ENCODE measurements around the gene ADGRL3. TPM values are rescaled to one million over a fixed set of nuclear protein-coding genes. Genes with fewer than 3 reads are reported as not detected.

Gene ADGRL3
- total RNA-seq, 4 donors from 2014 or later, result 6.5 to 19.0 (median 14.0) TPM

DNA sequence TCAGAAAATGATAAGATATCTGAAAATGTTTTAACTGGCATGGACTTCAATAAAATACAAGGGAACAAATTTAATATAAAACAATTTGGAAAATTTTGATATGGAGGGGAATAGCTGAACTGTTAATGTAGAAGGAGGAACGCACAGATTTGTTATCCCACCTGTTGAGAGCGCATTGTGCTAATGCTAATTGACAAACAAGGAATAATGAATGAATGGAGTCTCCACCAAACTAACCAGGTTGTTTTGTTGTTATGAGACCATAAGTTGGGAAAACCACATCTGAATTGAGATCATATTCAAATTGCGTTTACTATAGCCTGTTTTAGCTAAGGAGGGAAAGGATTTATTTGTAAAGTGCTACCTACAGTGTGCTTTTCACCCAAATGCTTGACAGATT, 195.6 kb downstream of the ADGRL3 start:
- WGBS, result 98% methylated on average over 3 of the region's 3 CpGs
- TF ChIP-seq EP300 (IDR thresholded peaks at IDR 0.05), result no peak
- TF ChIP-seq, protein P1, sequence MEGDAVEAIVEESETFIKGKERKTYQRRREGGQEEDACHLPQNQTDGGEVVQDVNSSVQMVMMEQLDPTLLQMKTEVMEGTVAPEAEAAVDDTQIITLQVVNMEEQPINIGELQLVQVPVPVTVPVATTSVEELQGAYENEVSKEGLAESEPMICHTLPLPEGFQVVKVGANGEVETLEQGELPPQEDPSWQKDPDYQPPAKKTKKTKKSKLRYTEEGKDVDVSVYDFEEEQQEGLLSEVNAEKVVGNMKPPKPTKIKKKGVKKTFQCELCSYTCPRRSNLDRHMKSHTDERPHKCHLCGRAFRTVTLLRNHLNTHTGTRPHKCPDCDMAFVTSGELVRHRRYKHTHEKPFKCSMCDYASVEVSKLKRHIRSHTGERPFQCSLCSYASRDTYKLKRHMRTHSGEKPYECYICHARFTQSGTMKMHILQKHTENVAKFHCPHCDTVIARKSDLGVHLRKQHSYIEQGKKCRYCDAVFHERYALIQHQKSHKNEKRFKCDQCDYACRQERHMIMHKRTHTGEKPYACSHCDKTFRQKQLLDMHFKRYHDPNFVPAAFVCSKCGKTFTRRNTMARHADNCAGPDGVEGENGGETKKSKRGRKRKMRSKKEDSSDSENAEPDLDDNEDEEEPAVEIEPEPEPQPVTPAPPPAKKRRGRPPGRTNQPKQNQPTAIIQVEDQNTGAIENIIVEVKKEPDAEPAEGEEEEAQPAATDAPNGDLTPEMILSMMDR (IDR thresholded peaks at IDR 0.05), result no peak
- no peak for TF ChIP-seq POLR2A (IDR thresholded peaks at IDR 0.05)
- no peak for TF ChIP-seq POLR2AphosphoS5 (IDR thresholded peaks at IDR 0.05)
- Histone ChIP-seq H3K36me3 (no peaks in the 10 kb centered on the region), H3K9me3 (no peaks in the 10 kb centered on the region), H3K4me3 (no peak overlapping the region), H3K27me3 (no peaks in the 10 kb centered on the region), H3K4me1 (no peaks in the 10 kb centered on the region), H3K27ac (no peak overlapping the region)
- DNase-seq (ENCODE audit: low spot score in 2 of 2), result no peak

DNA sequence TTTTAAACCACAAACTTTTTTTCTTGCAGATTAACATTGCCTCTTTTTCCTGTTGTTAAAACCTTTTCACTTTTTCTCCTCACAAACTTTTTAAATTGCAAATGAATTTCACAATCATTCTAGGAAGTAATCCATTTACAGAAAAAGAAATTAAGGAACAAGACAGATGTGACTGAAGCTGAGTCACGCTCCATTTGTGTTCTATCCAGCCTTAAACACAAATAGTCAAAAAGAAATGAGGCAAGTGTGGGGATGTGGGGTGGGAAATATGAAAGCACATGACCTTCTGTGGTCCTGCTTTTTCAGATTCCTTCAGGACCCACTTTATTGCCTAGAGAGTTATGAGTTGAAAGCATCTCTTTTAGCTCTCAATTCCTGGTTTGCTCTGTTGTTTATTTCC, 197.0 kb downstream of the ADGRL3 start:
- H3K36me3 ChIP-seq, result no peaks in the 10 kb centered on the region
- H3K27me3 ChIP-seq, result no peaks in the 10 kb centered on the region
- no peak overlapping the region for H3K27ac ChIP-seq
- H3K4me3 ChIP-seq, result no peak overlapping the region
- H3K9me3 ChIP-seq, result no peaks in the 10 kb centered on the region
- no peak for TF ChIP-seq POLR2A (IDR thresholded peaks at IDR 0.05)
- TF ChIP-seq EP300 (IDR thresholded peaks at IDR 0.05), result no peak
- TF ChIP-seq POLR2AphosphoS5 (IDR thresholded peaks at IDR 0.05), result no peak
- TF ChIP-seq, protein P1 (IDR thresholded peaks at IDR 0.05), result no peak
- WGBS, result 50% methylated on average over 1 of the region's 1 CpG
- H3K4me1 ChIP-seq, result no peaks in the 10 kb centered on the region
- no peak for DNase-seq (ENCODE audit: low spot score in 2 of 2)

DNA sequence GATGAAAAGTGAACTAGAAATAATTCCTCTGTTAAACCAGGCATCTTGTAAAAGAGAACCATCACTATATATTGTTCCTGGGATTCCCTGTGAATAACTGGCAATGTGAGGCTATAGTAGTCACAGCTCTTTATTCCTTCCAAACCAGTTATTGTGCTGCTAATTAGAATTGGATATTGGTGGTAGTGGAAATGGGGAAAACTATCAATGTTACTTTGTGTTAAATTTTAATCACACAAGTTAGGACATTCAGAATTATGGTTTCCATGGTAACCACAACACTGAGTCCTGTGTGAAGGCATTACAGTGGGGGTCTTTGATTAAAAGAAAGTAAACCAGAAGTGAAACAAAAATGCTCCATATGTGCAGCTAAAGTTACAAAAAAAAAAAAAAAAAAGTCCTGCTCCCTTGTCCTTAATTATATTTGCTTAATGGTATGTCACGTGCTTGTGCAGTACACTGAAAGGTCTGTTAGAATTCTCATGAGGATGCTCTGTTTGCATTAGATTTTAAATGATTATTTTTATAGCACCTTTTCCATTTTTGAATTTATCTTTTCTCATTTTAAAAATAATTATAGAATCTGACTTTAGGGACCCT, 200.4 kb downstream of the ADGRL3 start:
- Histone ChIP-seq H3K4me3 (no peak overlapping the region), H3K36me3 (no peaks in the 10 kb centered on the region), H3K9me3 (no peaks in the 10 kb centered on the region), H3K4me1 (no peaks in the 10 kb centered on the region), H3K27me3 (no peaks in the 10 kb centered on the region), H3K27ac (no peak overlapping the region)
- TF ChIP-seq POLR2A (IDR thresholded peaks at IDR 0.05) (no peak), POLR2AphosphoS5 (IDR thresholded peaks at IDR 0.05) (no peak), EP300 (IDR thresholded peaks at IDR 0.05) (no peak)
- TF ChIP-seq, protein P1 (IDR thresholded peaks at IDR 0.05), result no peak
- DNase-seq (ENCODE audit: low spot score in 2 of 2), result no peak
- 82% methylated on average over 1 of the region's 1 CpG for WGBS

DNA sequence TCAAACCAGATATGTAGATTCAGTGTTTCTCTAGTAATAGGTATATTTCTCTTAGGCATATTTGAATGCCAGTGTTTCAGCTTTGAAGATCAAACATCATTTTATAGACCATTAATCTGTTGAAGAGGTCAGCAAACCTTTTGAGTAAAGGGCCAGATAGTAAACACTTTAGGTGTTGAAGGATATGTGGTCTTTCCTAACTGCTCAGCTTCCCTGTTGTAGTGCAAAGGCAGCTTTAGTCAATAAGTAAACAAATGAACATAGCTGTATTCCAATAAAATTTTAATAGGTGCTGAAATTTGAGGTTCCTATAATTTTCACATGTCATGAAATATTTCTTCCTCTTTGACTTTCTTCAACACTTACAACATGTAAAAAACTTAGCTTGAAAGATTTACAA, 201.6 kb downstream of the ADGRL3 start:
- DNase-seq (ENCODE audit: low spot score in 2 of 2), result no peak
- H3K27me3 ChIP-seq, result no peaks in the 10 kb centered on the region
- no peak overlapping the region for H3K4me3 ChIP-seq
- TF ChIP-seq, protein P1 (IDR thresholded peaks at IDR 0.05), result no peak
- TF ChIP-seq EP300 (IDR thresholded peaks at IDR 0.05), result no peak
- no peak for TF ChIP-seq POLR2AphosphoS5 (IDR thresholded peaks at IDR 0.05)
- no peak for TF ChIP-seq POLR2A (IDR thresholded peaks at IDR 0.05)
- no peak overlapping the region for H3K27ac ChIP-seq
- H3K9me3 ChIP-seq, result no peaks in the 10 kb centered on the region
- no peaks in the 10 kb centered on the region for H3K36me3 ChIP-seq
- H3K4me1 ChIP-seq, result no peaks in the 10 kb centered on the region

DNA sequence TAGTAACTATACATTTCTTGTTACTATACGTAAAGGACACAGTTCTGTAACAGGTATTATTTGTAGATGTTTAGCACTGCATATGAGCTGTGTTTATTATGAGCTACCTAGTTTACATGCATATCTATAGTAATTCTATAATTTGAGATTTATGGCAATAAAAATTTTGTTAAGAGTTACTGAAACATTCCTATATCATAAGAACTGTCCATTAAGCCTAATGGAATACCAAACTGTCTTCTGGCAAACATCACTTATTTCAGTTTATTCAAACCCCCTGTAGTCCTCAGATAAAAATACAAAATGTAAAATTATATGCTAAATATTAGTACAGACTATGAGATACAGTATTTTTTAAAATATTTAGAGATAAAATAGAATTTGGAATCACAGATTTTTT, 205.2 kb downstream of the ADGRL3 start:
- 98% methylated on average over 1 of the region's 1 CpG for WGBS
- Histone ChIP-seq H3K9me3 (no peaks in the 10 kb centered on the region), H3K4me1 (no peaks in the 10 kb centered on the region), H3K27ac (no peak overlapping the region), H3K36me3 (no peaks in the 10 kb centered on the region), H3K27me3 (no peaks in the 10 kb centered on the region), H3K4me3 (no peak overlapping the region)
- TF ChIP-seq POLR2AphosphoS5 (IDR thresholded peaks at IDR 0.05), result no peak
- no peak for DNase-seq (ENCODE audit: low spot score in 2 of 2)

DNA sequence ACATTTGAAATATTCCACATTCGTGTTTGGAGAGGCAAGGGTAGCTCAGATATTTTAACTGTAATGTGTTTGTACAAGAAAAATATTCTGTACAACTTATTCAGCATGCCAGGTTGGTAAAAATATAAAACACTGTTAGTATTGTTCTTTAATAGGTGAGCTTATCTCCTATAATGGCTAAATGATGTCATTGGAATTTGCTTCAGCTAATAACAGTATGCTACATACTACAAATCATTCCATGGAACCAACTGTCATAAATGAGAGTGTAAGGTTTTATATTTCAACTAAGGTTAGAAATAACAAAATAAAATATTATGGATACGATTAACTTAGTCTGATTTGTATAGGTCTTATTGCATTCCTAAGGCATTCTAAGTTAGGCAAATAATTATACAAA, 206.6 kb downstream of the ADGRL3 start:
- Histone ChIP-seq H3K27me3 (no peaks in the 10 kb centered on the region), H3K36me3 (no peaks in the 10 kb centered on the region), H3K9me3 (no peaks in the 10 kb centered on the region), H3K27ac (no peak overlapping the region), H3K4me1 (no peaks in the 10 kb centered on the region), H3K4me3 (no peak overlapping the region)
- TF ChIP-seq, protein P1 (IDR thresholded peaks at IDR 0.05), result no peak
- TF ChIP-seq POLR2A (IDR thresholded peaks at IDR 0.05), result no peak
- TF ChIP-seq POLR2AphosphoS5 (IDR thresholded peaks at IDR 0.05), result no peak
- no peak for TF ChIP-seq EP300 (IDR thresholded peaks at IDR 0.05)
- WGBS, result 63% methylated on average over 2 of the region's 2 CpGs
- no peak for DNase-seq (ENCODE audit: low spot score in 2 of 2)

Data from suprapubic skin (tissue), 4 donors.